A673 (cell line): Measurements from ENCODE around the gene SNX30. TPM values are rescaled to one million over a fixed set of nuclear protein-coding genes. Genes with fewer than 3 reads are reported as not detected.
A peak's percentile ranks its signal among the peaks of the same experiment; 100 is the strongest.

Experiments
- BruUV-seq: library from RNA; stranded (reverse); fragments of 400-500 nt; replicated peaks from 2 replicates; lab custom pipeline; 2021; lab: Mats Ljungman, UMichigan
- CTCF ChIA-PET: fragments of 300-600 bp; sonication (Branson Sonifier 250); formaldehyde crosslinking; loops from one replicate; lab custom pipeline; 2022; ENCODE audit warnings: antibody characterized with exemption; lab: Charles Lee
- POLR2A ChIA-PET: fragments of 300-600 bp; sonication (Branson Sonifier 250); formaldehyde crosslinking; loops from one replicate; lab custom pipeline; 2022; ENCODE audit warnings: antibody characterized with exemption; ENCODE audit not compliant: low non-redundant PET; lab: Charles Lee
- DNase-seq: peaks from one replicate; pipeline ENCODE4 v3.0.0-alpha.2; 2015; ENCODE audit warnings: low spot score
- H3K27ac ChIP-seq: fragments of 200-600 bp; sonication (generic); 2 replicates; pipeline ENCODE4 v1.5.1; 2016; ENCODE audit warnings: mixed run types, low read depth, mild to moderate bottlenecking, mixed read lengths, antibody characterized with exemption, low read length; ENCODE audit not compliant: poor library complexity, severe bottlenecking
- H3K27me3 ChIP-seq: fragments of 200-600 bp; sonication (generic); replicated peaks from 2 replicates; pipeline ENCODE4 v1.6.1; 2017; ENCODE audit warnings: mixed run types, low read depth, mild to moderate bottlenecking, mixed read lengths, antibody characterized with exemption, low read length; ENCODE audit not compliant: insufficient read depth, poor library complexity
- H3K36me3 ChIP-seq: fragments of 200-600 bp; sonication (generic); 2 replicates; pipeline ENCODE4 v1.6.1; 2016; ENCODE audit warnings: mixed run types, mild to moderate bottlenecking, mixed read lengths, antibody characterized with exemption, low read length; ENCODE audit not compliant: insufficient read depth, poor library complexity, severe bottlenecking
- H3K4me1 ChIP-seq: fragments of 200-600 bp; sonication (generic); 2 replicates; pipeline ENCODE4 v1.6.1; 2017; ENCODE audit warnings: mixed run types, mild to moderate bottlenecking, mixed read lengths, antibody characterized with exemption, low read length; ENCODE audit not compliant: insufficient read depth, poor library complexity, severe bottlenecking
- H3K4me3 ChIP-seq: fragments of 200-600 bp; sonication (generic); 2 replicates; pipeline ENCODE4 v1.5.1; 2016; ENCODE audit warnings: low read depth, mixed run types, mild to moderate bottlenecking, mixed read lengths, low read length; ENCODE audit not compliant: poor library complexity, severe bottlenecking
- H3K9me3 ChIP-seq: fragments of 200-600 bp; sonication (generic); 2 replicates; pipeline ENCODE4 v1.6.1; 2016; ENCODE audit warnings: mixed run types, low read depth, mild to moderate bottlenecking, mixed read lengths, antibody characterized with exemption, low read length; ENCODE audit not compliant: poor library complexity, severe bottlenecking
- CTCF ChIP-seq: fragments of 300-800, 200-600 bp; sonication (generic); conservative IDR thresholded peaks from 2 replicates; pipeline ENCODE4 v1.5.1; 2017; ENCODE audit warnings: low read depth, mild to moderate bottlenecking, antibody characterized with exemption, low read length, moderate library complexity, mixed read lengths
- EZH2 ChIP-seq: fragments of 200-600 bp; sonication (generic); IDR thresholded peaks from 2 replicates; pipeline ENCODE4 v1.6.1; 2017; ENCODE audit warnings: borderline replicate concordance, low read depth, mild to moderate bottlenecking, mixed read lengths, antibody characterized with exemption, low read length; ENCODE audit not compliant: poor library complexity, severe bottlenecking
- intact Hi-C: fragments of 100-400 bp; cut with micrococcal nuclease; formaldehyde crosslinking; loops from one replicate; pipeline ENCODE4 v1.10.0; 2022; ENCODE audit not compliant: unreplicated experiment
- total RNA-seq: library from RNA; stranded (reverse); gene quantifications from 2 replicates; pipeline ENCODE4 v1.2.3, GENCODE V29; 2021

The SNX30 gene
- total RNA-seq, 1 experiment from 2014 or later = 6.1 TPM

- Histone ChIP-seq H3K27ac (no peak overlapping the region), H3K4me1 (no peaks in the 10 kb centered on the region), H3K27me3 (peaks cover 28% of the 10 kb centered on the region), H3K4me3 (no peak overlapping the region), H3K36me3 (no peaks in the 10 kb centered on the region), H3K9me3 (no peaks in the 10 kb centered on the region)
- no peak for DNase-seq
- no TSS peak for BruUV-seq
- ChIA-PET CTCF (no interaction called here), POLR2A (no interaction called here)
- no peak for TF ChIP-seq EZH2
- TF ChIP-seq CTCF = no peak
- intact Hi-C loops = no loop called here
These were observed 166.8 kb downstream of the SNX30 start for GRCh38 chr9:112917047-112917986.

- peaks cover 27% of the 10 kb centered on the region for H3K27me3 ChIP-seq
- no peak overlapping the region for H3K27ac ChIP-seq
- no TSS peak for BruUV-seq
- ChIA-PET POLR2A (no interaction called here), CTCF (no interaction called here)
- H3K4me3 ChIP-seq = no peak overlapping the region
- H3K9me3 ChIP-seq = no peaks in the 10 kb centered on the region
- H3K36me3 ChIP-seq = no peaks in the 10 kb centered on the region
- no peak for DNase-seq
- TF ChIP-seq EZH2 = no peak
- TF ChIP-seq CTCF = no peak
- no peaks in the 10 kb centered on the region for H3K4me1 ChIP-seq
- intact Hi-C loops = no loop called here
These were observed 167.4 kb downstream of the SNX30 start for GRCh38 chr9:112917987-112918362.

DNA sequence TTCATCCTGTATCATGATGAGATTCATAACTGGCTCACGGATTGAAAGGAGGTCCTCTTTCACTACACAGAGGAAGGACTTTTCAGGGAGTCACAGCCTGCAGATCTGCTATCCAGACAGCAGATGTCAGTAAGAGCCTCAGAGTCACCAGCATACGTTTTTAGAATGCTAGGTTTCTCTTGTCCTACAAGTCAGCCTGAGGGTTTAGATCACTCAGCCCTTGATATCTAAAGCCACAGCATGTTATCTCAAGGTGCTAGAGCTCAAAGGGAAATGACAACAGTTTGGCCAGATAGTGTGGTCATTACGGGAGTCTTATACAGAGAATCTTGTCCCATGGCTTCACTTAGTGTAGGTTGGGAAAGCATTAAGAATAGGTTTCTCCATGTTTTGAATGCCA lies 171.0 kb downstream of the SNX30 start:
- ChIA-PET POLR2A (no interaction called here), CTCF (interaction anchor here (0.6 kb wide), 1 partner anchor 52 kb away, joined by 4 read pairs; no protein-coding TSS in a partner anchor)
- H3K9me3 ChIP-seq = no peaks in the 10 kb centered on the region
- BruUV-seq = no TSS peak
- H3K4me3 ChIP-seq = no peak overlapping the region
- H3K27me3 ChIP-seq = peaks cover 25% of the 10 kb centered on the region
- H3K27ac ChIP-seq = no peak overlapping the region
- DNase-seq = peak; percentile 60
- no peaks in the 10 kb centered on the region for H3K36me3 ChIP-seq
- peak; percentile 67 for TF ChIP-seq CTCF
- TF ChIP-seq EZH2 = no peak
- no peaks in the 10 kb centered on the region for H3K4me1 ChIP-seq
- intact Hi-C loops = no loop called here

Other genes with a start within 250 kb of the SNX30 start
- gene INIP, start 32.6 kb upstream of the SNX30 start, total RNA-seq = 26.6 and 28.9 TPM in 2 replicates
- not detected in 2 replicates for gene SLC46A2, start 140.1 kb downstream of the SNX30 start, total RNA-seq